ENCODE data around the gene ATAD3C. TPM values are rescaled to one million over a fixed set of nuclear protein-coding genes. Genes with fewer than 3 reads are reported as not detected.
"Not testable (repeated sequence)": the region's sequence is repeated elsewhere in the genome, so short reads cannot be mapped to it uniquely, and the experiment has no call there.

Gene ATAD3C
- polyA plus RNA-seq, 3 donors: 2.8 to 5.1 (median 4.6) TPM

DNA sequence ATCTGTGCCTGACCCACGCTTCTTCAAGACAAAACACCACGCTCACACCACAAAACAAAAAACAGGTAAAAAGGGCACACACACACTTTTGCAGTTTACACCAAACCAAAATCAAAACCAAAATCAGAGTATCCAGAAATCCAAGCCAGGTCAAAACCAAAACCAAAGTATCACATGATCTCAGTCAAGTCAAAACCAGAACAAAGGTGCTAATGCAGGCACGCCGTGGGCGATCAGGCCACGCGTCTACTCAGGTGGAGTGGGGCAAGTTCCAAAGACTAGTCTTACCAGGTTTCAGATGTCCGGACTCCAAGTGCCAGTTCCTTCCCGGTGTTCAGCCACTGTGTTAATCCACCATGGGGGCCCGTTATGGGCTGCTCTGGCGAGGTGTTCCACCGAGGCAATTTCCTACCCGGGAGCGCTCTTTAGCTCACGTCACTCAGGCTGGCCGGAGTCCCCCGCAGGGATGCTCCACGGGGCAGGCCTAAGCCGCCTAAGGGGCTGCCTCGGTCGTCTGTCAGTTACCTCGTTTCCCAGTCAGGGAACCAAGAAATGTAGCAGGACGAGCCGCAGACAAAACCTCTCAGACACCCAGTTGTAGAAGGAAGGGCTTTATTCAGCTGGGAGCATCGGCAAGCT, 31.5 kb upstream of the ATAD3C start:
- DNase-seq: not testable (repeated sequence)

GRCh38 chr1:1418464-1419362, 30.8 kb upstream of the ATAD3C start:
- no peak for DNase-seq

- DNase-seq: no peak
Observed at GRCh38 chr1:1419363-1419812, 30.1 kb upstream of the ATAD3C start.

GRCh38 chr1:1419813-1420653, 29.5 kb upstream of the ATAD3C start:
- no peak for DNase-seq

GRCh38 chr1:1420654-1421141, 28.8 kb upstream of the ATAD3C start:
- DNase-seq: no peak

DNA sequence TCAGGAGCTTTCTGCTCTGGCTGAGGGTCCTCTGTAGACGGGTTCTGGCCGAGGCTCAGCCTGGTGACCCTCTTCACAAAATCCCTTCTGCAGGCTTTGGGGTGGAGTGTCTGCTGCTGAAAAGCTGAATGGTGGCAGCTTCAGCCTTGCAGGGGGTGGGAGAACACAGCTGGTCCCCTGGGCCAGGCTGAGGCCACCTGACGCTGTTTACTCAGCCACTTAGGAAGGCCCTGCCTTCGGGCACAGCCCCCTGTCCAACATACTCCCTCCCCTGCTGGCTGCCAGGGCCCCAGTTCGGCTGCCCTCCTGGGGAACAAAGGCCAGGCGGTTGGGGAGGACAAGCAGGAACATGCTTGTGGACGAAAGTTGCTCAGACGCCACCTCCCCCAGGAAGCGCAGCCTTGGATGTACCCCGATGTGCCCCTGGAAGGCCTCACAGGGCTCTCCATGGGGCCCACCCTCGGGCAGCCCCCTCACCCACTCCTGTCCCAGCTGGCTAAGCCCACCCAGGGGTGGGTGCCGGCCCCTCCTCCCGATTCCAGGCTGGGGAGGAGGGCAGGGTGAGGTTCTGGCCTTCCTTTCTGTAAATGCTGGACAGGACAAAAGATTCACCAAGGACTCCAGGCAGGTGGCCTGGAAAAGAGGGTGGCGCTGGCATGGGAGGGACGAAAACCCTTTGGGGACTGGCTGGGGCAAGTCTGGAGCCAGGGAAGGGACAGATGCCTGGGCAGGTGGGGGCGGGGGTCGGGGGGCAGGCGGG, 28.2 kb upstream of the ATAD3C start, which contains the start of gene ANKRD65:
ANKRD65 (minus strand) TSS at position 130 of the 760 bp plus-strand sequence. CDS start 271 bp downstream, outside the sequence.
- DNase-seq: no peak

GRCh38 chr1:1421907-1422464, 27.5 kb upstream of the ATAD3C start:
- DNase-seq: no peak

GRCh38 chr1:1422465-1423244, 26.8 kb upstream of the ATAD3C start:
- DNase-seq: no peak

GRCh38 chr1:1423245-1423597, 26.3 kb upstream of the ATAD3C start:
- DNase-seq: no peak

- no peak for DNase-seq
Observed at GRCh38 chr1:1424707-1425106, 24.8 kb upstream of the ATAD3C start.

DNA sequence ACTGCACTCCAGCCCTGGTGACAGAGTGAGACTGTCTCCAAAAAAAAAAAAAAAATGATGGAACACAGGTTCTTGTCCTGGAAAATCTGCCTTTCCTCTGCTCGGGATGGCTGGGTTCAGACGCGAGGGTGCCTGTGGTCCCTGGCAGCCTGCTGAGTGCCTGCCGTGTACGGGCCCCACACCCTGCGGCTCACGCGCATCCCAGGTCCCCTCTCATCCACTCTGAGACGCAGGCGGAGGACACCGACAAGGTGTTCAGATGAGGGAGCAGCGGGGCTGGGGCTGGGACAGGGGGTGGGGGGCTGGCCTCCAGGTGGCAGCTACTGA, 24.1 kb upstream of the ATAD3C start:
- no peak for DNase-seq

DNA sequence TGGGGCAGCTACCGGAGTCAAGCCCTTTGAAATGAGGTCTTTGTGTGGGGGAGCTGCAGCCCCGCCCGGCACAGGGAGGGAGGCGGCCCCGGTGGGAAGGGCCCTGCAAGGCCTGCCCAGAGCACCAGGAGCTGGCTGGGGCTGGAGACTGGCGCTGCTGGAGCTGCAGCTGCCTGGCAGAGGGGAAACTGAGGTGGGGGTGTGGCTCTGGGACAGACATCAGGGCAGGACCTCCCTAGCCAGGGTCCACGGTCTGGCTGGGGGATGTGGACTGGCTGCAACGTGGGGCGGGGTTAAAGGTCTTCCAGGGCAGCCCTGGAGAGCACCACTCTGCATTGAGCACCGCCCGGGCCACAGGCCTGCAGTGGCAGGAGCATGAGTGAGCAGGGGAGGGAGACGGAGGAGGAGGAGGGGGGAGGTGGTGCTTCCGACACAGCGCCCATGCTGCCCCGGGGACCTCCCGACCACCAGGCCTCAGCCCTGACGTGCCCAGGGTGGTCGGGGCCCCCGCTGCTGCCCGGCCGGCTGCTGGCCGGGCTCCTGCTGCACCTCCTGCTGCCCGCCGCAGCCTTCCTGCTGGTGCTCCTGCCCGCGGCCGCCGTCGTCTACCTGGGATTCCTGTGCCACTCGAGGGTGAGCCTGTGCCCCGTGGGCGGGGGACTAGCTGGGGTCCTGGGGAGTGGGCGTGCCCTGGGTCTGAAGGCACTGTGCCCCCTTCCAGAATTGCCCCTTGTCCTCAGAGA, 23.6 kb upstream of the ATAD3C start:
- DNase-seq: no peak

DNA sequence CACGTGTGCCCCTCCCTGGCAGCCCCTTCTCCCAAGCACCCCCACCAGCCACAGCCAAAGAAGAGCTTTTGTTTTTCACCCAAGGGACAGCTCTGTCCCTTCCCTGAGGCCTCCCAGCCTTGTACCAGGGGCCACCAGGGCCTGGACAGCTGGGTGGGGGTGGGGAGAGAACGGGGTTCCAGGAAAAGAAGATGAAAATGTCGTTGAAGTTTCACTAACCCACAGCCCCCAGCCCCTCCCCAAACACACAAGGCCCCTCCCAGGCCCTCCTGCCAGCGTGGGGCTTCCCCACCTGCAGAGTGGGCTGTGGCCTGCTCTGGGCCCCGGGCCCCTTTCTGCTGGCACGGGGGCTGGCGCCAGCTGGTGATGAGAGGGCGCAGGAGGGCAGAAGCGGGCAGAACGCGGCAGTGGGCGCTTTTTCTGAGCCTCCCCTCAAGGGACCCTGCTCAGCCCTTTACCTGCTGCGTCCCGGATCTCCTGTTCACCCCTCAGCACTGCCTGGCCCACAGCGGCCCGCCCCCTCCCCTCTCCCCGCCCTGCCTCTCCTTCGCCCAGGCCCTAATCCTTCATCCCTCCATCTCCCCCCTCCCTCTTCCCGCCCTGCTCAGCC, 22.9 kb upstream of the ATAD3C start:
- DNase-seq: no peak

GRCh38 chr1:1427106-1427819, 22.2 kb upstream of the ATAD3C start:
- DNase-seq: no peak

- no peak for DNase-seq
Observed at GRCh38 chr1:1427820-1428148, 21.7 kb upstream of the ATAD3C start.

GRCh38 chr1:1428174-1428573, 21.3 kb upstream of the ATAD3C start:
- no peak for DNase-seq

GRCh38 chr1:1428967-1429366, 20.5 kb upstream of the ATAD3C start:
- DNase-seq: not testable (repeated sequence)

DNA sequence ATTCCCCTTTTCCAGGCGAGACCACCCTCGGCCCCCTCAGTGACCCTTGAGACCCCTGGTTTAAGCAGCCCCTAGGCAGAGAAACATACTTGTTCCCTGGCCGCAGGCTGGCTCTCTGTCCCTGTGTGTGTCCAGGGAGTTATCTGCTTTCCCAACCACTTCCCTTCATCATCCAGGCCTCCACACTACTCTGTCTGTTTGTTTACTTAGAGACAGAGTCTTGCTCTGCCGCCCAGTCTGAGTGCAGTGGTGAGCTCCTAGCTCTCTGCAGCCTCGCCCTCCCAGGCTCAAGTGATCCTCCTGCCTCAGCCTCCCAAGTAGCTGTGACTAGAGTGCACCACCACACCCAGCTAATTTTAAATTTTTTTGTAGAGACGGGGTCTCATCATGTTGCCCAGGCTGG, 19.8 kb upstream of the ATAD3C start:
- no peak for DNase-seq
